ENCODE data around the gene CHST9.
"Not testable (repeated sequence)": the region's sequence is repeated elsewhere in the genome, so short reads cannot be mapped to it uniquely, and the experiment has no call there.

Gene CHST9

GRCh38 chr18:27175914-27176313 is 9.2 kb downstream of the CHST9 start:
- DNase-seq (ENCODE audit: extremely low spot score, insufficient read length, low read depth) (no peak), FAIRE-seq (no peak)

- DNase-seq (ENCODE audit: extremely low spot score, insufficient read length, low read depth) (no peak), FAIRE-seq (no peak)
Measured at GRCh38 chr18:27175245-27175644, 9.9 kb downstream of the CHST9 start.

- DNase-seq (ENCODE audit: extremely low spot score, insufficient read length, low read depth) (no peak), FAIRE-seq (no peak)
Measured at GRCh38 chr18:27171993-27172392, 13.1 kb downstream of the CHST9 start.

GRCh38 chr18:27165412-27165811 is 19.7 kb downstream of the CHST9 start:
- no peak for FAIRE-seq
- DNase-seq (ENCODE audit: extremely low spot score, insufficient read length, low read depth): no peak

GRCh38 chr18:27164905-27165304 is 20.2 kb downstream of the CHST9 start:
- no peak for DNase-seq (ENCODE audit: extremely low spot score, insufficient read length, low read depth)
- FAIRE-seq: no peak

GRCh38 chr18:27163197-27163716 is 21.9 kb downstream of the CHST9 start:
- not testable (repeated sequence) for FAIRE-seq; DNase-seq (ENCODE audit: extremely low spot score, insufficient read length, low read depth)

- DNase-seq (ENCODE audit: extremely low spot score, insufficient read length, low read depth); FAIRE-seq: not testable (repeated sequence)
Measured at GRCh38 chr18:27149240-27149639, 35.9 kb downstream of the CHST9 start.

GRCh38 chr18:27144672-27145071 is 40.4 kb downstream of the CHST9 start:
- FAIRE-seq (no peak), DNase-seq (ENCODE audit: extremely low spot score, insufficient read length, low read depth) (no peak)

- DNase-seq (ENCODE audit: extremely low spot score, insufficient read length, low read depth) (no peak), FAIRE-seq (no peak)
Measured at GRCh38 chr18:27143580-27144287, 41.4 kb downstream of the CHST9 start.

GRCh38 chr18:27142891-27143290 is 42.2 kb downstream of the CHST9 start:
- no peak for FAIRE-seq
- DNase-seq (ENCODE audit: extremely low spot score, insufficient read length, low read depth): no peak

GRCh38 chr18:27141876-27142275 is 43.2 kb downstream of the CHST9 start:
- no peak for DNase-seq (ENCODE audit: extremely low spot score, insufficient read length, low read depth)
- FAIRE-seq: no peak

- DNase-seq (ENCODE audit: extremely low spot score, insufficient read length, low read depth) (no peak), FAIRE-seq (no peak)
Measured at GRCh38 chr18:27138079-27138478, 47.0 kb downstream of the CHST9 start.

- FAIRE-seq (no peak), DNase-seq (ENCODE audit: extremely low spot score, insufficient read length, low read depth) (no peak)
Measured at GRCh38 chr18:27136208-27136535, 48.9 kb downstream of the CHST9 start.

- no peak for FAIRE-seq
- DNase-seq (ENCODE audit: extremely low spot score, insufficient read length, low read depth): no peak
Measured at GRCh38 chr18:27135504-27136207, 49.5 kb downstream of the CHST9 start.

- FAIRE-seq: no peak
- no peak for DNase-seq (ENCODE audit: extremely low spot score, insufficient read length, low read depth)
Measured at GRCh38 chr18:27130065-27130630, 55.0 kb downstream of the CHST9 start.

GRCh38 chr18:27124196-27124595 is 60.9 kb downstream of the CHST9 start:
- no peak for FAIRE-seq
- DNase-seq (ENCODE audit: extremely low spot score, insufficient read length, low read depth): no peak

- FAIRE-seq (no peak), DNase-seq (ENCODE audit: extremely low spot score, insufficient read length, low read depth) (no peak)
Measured at GRCh38 chr18:27121108-27121507, 64.0 kb downstream of the CHST9 start.

- FAIRE-seq: no peak
- no peak for DNase-seq (ENCODE audit: extremely low spot score, insufficient read length, low read depth)
Measured at GRCh38 chr18:27120246-27120645, 64.9 kb downstream of the CHST9 start.

- DNase-seq (ENCODE audit: extremely low spot score, insufficient read length, low read depth): no peak
- FAIRE-seq: no peak
Measured at GRCh38 chr18:27118973-27119372, 66.1 kb downstream of the CHST9 start.

- FAIRE-seq: no peak
- no peak for DNase-seq (ENCODE audit: extremely low spot score, insufficient read length, low read depth)
Measured at GRCh38 chr18:27114842-27115241, 70.3 kb downstream of the CHST9 start.

GRCh38 chr18:27113358-27113757 is 71.8 kb downstream of the CHST9 start:
- no peak for DNase-seq (ENCODE audit: extremely low spot score, insufficient read length, low read depth)
- FAIRE-seq: no peak
